ENCODE results near the gene SELENOM. TPM values are rescaled to one million over a fixed set of nuclear protein-coding genes. Genes with fewer than 3 reads are reported as not detected.

Gene SELENOM
- total RNA-seq, 1 experiment from 2014 or later = 2.0 TPM

GRCh38 chr22:31139066-31139465 is 31.7 kb upstream of the SELENOM start:
- H3K4me3 Mint-ChIP-seq (ENCODE audit: unreplicated experiment) = no peak overlapping the region
- Histone ChIP-seq H3K9me3 (no peaks in the 10 kb centered on the region), H3K27me3 (replicated peaks; ENCODE audit: control insufficient read depth, insufficient read depth, low read length) (no peaks in the 10 kb centered on the region), H3K36me3 (ENCODE audit: control insufficient read depth, insufficient read depth, low read length) (no peaks in the 10 kb centered on the region), H3K4me1 (no peaks in the 10 kb centered on the region), H3K4me3 (ENCODE audit: low read depth, low read length) (no peak overlapping the region)
- H3K27me3 Mint-ChIP-seq (ENCODE audit: insufficient read depth, unreplicated experiment) = peaks cover 3% of the 10 kb centered on the region
- intact Hi-C loops (cut with micrococcal nuclease; ENCODE audit: unreplicated experiment) = no loop called here
- no TSS peak for BruUV-seq (replicated peaks)
- no peaks in the 10 kb centered on the region for H3K9me3 Mint-ChIP-seq (ENCODE audit: unreplicated experiment)
- H3K27ac Mint-ChIP-seq (ENCODE audit: unreplicated experiment) = no peak overlapping the region
- DNase-seq = no peak
- no peaks in the 10 kb centered on the region for H3K36me3 Mint-ChIP-seq (ENCODE audit: insufficient read depth, unreplicated experiment)
- no peaks in the 10 kb centered on the region for H3K4me1 Mint-ChIP-seq (ENCODE audit: low read depth, unreplicated experiment)
- POLR2A ChIA-PET = no interaction called here
- CTCF ChIA-PET = interaction anchor here (1.4 kb wide), 1 partner anchor 12 kb away, joined by 3 read pairs; no protein-coding TSS in a partner anchor
- TF ChIP-seq CTCF (IDR thresholded peaks at IDR 0.05; ENCODE audit: insufficient read depth in 1 of 2, low read depth in 1 of 2, low read length in 1 of 2, severe bottlenecking in 1 of 2, unreplicated experiment in 1 of 2) = no peak

- Mint-ChIP-seq H3K27ac (ENCODE audit: unreplicated experiment) (no peak overlapping the region), H3K4me1 (ENCODE audit: low read depth, unreplicated experiment) (no peaks in the 10 kb centered on the region), H3K4me3 (ENCODE audit: unreplicated experiment) (no peak overlapping the region), H3K27me3 (ENCODE audit: insufficient read depth, unreplicated experiment) (peaks cover 3% of the 10 kb centered on the region), H3K9me3 (ENCODE audit: unreplicated experiment) (no peaks in the 10 kb centered on the region), H3K36me3 (ENCODE audit: insufficient read depth, unreplicated experiment) (no peaks in the 10 kb centered on the region)
- Histone ChIP-seq H3K36me3 (ENCODE audit: control insufficient read depth, insufficient read depth, low read length) (no peaks in the 10 kb centered on the region), H3K27me3 (replicated peaks; ENCODE audit: control insufficient read depth, insufficient read depth, low read length) (no peaks in the 10 kb centered on the region), H3K4me3 (ENCODE audit: low read depth, low read length) (no peak overlapping the region), H3K4me1 (no peaks in the 10 kb centered on the region), H3K9me3 (no peaks in the 10 kb centered on the region)
- no peak for TF ChIP-seq CTCF (IDR thresholded peaks at IDR 0.05; ENCODE audit: insufficient read depth in 1 of 2, low read depth in 1 of 2, low read length in 1 of 2, severe bottlenecking in 1 of 2, unreplicated experiment in 1 of 2)
- intact Hi-C loops (cut with micrococcal nuclease; ENCODE audit: unreplicated experiment) = no loop called here
- ChIA-PET CTCF (no interaction called here), POLR2A (no interaction called here)
- no peak for DNase-seq
- BruUV-seq (replicated peaks) = no TSS peak
Measured at GRCh38 chr22:31138126-31138525, 30.8 kb upstream of the SELENOM start.

- no peak for TF ChIP-seq CTCF (IDR thresholded peaks at IDR 0.05; ENCODE audit: insufficient read depth in 1 of 2, low read depth in 1 of 2, low read length in 1 of 2, severe bottlenecking in 1 of 2, unreplicated experiment in 1 of 2)
- no TSS peak for BruUV-seq (replicated peaks)
- peaks cover 3% of the 10 kb centered on the region for H3K27me3 Mint-ChIP-seq (ENCODE audit: insufficient read depth, unreplicated experiment)
- H3K27ac Mint-ChIP-seq (ENCODE audit: unreplicated experiment) = no peak overlapping the region
- ChIA-PET CTCF (no interaction called here), POLR2A (no interaction called here)
- no peak for DNase-seq
- Histone ChIP-seq H3K9me3 (no peaks in the 10 kb centered on the region), H3K4me1 (no peaks in the 10 kb centered on the region), H3K36me3 (ENCODE audit: control insufficient read depth, insufficient read depth, low read length) (no peaks in the 10 kb centered on the region), H3K27me3 (replicated peaks; ENCODE audit: control insufficient read depth, insufficient read depth, low read length) (no peaks in the 10 kb centered on the region), H3K4me3 (ENCODE audit: low read depth, low read length) (no peak overlapping the region)
- H3K4me3 Mint-ChIP-seq (ENCODE audit: unreplicated experiment) = no peak overlapping the region
- intact Hi-C loops (cut with micrococcal nuclease; ENCODE audit: unreplicated experiment) = no loop called here
- no peaks in the 10 kb centered on the region for H3K36me3 Mint-ChIP-seq (ENCODE audit: insufficient read depth, unreplicated experiment)
- H3K9me3 Mint-ChIP-seq (ENCODE audit: unreplicated experiment) = no peaks in the 10 kb centered on the region
- no peaks in the 10 kb centered on the region for H3K4me1 Mint-ChIP-seq (ENCODE audit: low read depth, unreplicated experiment)
Measured at GRCh38 chr22:31137721-31138120, 30.4 kb upstream of the SELENOM start.
